VCaP (cell line): ENCODE results near the gene OPRD1.
"Not testable (repeated sequence)": the region's sequence is repeated elsewhere in the genome, so short reads cannot be mapped to it uniquely, and the experiment has no call there.

ENCODE experiments used
- H3K27ac ChIP-seq: fragments of 450-650 bp; 2 replicates; pipeline ENCODE4 v1.5.1; 2017
- CTCF ChIP-seq: fragments of 450-650 bp; conservative IDR thresholded peaks from 2 replicates; pipeline ENCODE4 v1.5.1; 2017; ENCODE audit warnings: mild to moderate bottlenecking, moderate library complexity

OPRD1 gene

DNA sequence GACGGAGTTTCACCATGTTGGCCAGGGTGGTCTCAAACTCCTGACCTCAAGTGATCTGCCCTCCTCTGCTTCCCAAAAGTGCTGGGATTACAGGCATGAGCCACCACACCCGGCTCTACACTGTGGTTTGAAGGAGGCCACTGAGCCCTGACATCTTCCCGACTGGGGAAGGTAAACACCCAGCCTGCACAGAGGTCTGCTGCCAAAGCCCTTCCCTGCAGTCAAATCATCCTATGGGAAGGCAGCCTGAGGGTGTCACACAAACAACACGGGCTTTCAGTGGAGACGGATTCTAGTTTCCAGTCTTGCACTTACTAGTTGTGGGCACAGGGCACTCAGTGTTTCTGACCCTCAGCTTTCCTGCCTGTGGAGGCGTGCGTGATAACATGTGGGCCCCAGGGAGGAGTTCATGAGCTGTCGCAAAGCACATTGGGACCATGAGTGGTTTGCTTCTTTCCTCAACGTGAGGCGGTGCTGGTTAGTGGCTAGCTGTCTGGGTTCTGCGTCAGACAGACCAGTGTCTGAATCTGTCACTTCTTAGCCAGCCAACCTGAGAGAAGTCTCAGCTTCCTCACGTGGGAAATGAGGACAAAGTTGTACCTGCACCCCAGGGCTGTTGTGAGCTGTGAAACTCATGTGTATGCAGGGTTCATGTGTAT, 21.5 kb upstream of the OPRD1 start:
- no peak for TF ChIP-seq CTCF
- H3K27ac ChIP-seq, result no peak overlapping the region

- H3K27ac ChIP-seq, result not testable (repeated sequence)
Measured at GRCh38 chr1:28791929-28792328, 20.0 kb upstream of the OPRD1 start.

- no peak; the same call in none of the 2 replicates for TF ChIP-seq CTCF
- no peak overlapping the region for H3K27ac ChIP-seq
Measured at GRCh38 chr1:28792644-28793121, 19.3 kb upstream of the OPRD1 start.

DNA sequence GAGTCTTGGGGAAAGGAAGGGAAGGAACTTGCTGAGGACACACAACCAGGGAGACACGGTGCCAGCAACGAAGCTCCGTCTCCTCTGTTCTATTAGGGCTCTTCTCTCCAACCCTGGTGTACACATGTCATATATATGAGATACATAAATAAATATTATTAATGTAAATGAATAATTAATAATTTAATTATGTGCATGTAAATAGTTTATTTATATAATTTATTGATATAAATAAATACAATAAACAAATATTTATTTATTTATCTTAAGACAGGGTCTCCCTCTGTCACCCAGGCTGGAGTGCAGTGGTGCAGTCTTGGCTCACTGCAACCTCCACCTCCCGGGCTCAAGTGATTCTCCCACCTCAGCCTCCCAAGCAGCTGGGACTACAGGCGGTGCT, 17.4 kb upstream of the OPRD1 start:
- H3K27ac ChIP-seq, result not testable (repeated sequence)

DNA sequence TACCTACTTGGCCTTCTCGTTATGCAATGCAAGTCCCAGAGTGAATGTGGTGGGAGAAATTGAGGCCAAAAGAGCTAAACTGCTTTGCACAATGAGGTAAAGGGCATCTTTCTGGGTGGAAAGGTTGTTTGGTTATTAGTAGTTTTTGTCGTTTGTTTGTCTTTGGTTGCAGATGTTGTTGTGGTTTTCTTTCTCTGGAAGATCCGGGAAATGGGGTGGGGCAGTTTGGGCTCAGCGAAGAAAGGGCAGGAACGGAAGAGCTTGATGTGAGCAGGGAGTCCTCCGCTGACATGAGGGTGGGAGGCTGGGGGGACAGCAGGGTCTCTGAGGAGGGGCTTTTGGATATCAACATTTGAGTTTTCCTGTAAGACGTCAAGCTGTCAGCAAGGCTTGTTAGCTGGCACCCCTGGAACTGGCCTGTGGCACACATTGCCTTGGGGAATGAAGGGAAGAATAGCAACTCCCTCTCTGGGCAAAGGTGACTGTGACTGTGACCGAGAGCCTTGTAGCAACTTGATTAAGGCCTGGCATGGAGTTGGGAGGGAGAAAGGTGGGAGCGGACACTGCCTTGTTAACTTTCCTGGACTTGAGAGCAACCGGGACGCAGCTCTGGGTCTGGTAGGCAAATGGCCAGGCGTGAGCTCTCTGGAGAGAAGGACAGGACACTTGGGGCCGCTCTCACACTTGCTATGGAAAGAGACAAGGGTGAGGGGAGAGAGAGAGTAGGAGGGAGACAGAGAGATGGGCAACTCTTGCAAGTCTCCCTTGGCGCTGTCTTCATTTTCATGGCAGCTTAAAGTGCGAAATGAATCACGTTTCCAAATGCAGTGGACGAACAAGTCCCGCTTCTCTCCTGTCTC, 15.4 kb upstream of the OPRD1 start:
- no peak overlapping the region for H3K27ac ChIP-seq
- TF ChIP-seq CTCF, result no peak

DNA sequence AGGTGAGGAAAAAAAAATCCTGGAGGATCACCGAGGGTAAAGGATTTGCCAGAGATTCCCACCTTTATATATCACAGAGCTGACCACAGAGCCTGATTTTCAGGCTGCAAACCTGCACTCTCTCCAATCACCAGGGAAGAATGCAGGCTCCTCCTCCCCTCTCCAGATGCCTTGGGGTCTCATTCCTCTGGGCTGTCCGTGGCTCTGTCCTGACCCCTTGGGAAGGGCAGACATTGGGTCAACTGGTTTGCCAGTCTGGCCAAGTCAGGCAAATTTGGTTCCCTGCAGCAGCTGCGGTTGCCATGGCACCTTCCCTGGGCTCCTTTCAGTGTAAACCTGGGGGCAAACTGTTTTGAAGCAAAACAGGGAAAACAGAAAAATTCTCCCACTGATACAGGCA, 11.6 kb upstream of the OPRD1 start:
- no peak overlapping the region for H3K27ac ChIP-seq
- no peak for TF ChIP-seq CTCF

DNA sequence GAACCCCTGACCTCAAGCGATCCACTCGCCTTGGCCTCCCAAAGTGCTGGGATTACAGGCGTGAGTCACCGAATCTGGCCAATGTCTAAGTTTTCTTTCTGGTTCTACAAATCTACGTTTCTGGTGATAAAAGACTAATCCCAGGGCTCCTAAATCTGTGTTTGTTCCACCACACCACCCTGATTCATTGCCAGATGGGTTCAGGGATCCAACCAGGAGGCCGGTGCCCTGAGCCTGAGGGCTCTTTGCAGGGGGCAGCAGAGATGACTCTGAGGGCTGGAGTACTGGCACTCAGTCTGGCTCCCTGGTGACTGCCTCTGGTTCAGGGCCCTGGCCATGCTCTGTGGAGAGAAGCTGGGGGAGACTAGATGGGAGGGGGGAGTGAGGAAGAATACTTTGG, 10.5 kb upstream of the OPRD1 start:
- H3K27ac ChIP-seq, result no peak overlapping the region
- TF ChIP-seq CTCF, result no peak

GRCh38 chr1:28803051-28803450, 8.9 kb upstream of the OPRD1 start:
- H3K27ac ChIP-seq, result no peak overlapping the region
- TF ChIP-seq CTCF, result no peak
